NCI-H524 (cell line): Measurements from ENCODE around the gene CHN2.
A peak's percentile ranks its signal among the peaks of the same experiment; 100 is the strongest.

Source experiments
- DNase-seq, 2 experiments: peaks; one replicate each; lab custom pipeline; 2025; lab: John Stamatoyannopoulos, UW

The CHN2 gene

DNA sequence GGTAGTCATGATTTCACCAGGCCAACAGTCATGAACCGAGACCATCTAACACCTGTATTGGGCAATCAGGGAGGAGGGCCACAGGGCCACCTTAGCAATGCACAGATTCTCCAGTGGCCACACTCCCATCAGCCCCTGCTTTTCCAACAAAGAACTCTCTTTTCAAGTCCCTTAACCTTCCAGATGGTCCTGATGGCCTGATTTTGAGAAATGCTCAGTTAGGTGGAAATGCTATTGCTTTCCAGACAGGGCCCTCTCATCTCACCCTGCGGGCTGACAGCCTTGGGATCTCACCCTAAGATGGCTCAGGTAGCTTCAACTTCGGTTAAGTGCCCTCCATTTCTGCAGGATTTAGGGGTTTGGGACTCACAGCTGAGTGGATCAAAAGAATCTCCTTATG lies 237.1 kb downstream of the CHN2 start:
- DNase-seq, result no peak

DNA sequence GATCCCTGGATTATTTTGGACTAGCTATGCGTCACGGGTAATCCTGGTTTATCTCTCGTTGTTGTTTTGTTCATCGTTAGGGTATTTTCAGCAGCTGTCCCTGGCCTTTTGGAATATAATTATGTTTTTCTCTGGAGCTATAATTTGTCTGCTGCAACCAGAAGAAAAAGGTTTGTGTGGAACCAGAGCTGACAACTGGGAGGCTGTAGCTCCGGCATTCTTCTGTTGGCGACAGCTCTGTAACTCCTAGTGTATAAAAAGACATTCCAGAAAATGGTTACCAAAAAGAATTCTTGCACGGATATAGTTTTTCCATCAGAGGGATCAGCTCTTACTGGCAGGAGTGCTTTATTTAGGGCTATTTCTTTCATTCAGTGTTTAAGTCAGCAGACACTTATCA lies 238.1 kb downstream of the CHN2 start:
- DNase-seq, result no peak

DNA sequence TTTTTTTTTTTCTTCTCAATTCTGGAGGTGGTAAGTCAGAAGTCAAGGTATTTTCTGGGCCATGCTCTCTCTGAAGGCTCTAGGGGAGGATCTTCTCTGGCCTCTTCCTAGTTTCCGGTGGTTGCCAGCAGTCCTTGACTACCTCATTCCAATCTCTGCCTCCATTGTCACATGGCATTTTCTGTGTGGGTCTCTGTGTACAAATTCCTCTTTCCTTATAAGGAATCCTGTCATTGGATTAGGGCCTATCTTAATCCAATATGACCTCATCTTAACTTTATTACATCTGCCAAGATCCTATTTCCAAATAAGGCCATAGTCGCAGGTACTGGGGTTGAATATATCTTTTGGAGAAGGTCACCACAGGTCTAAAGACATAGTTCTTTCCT lies 239.8 kb downstream of the CHN2 start:
- no peak for DNase-seq

DNA sequence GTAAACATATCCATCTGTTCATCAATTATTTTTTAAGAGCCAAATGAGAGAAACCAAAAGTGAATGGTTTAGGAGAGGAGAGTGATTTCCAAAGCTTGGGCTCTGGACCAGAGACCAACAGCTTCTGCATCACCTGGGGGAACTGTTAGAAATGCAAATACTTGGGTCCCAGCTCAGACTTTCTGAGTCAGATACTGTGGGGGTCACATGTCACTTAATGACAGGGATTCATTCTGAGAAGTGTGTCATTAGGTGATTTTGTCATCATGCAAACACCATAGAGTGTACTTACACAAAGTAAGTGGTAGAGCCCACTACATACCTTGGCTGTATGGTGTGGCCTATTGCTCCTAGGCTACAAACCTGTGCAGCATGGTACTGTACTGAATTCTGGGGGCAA lies 240.6 kb downstream of the CHN2 start:
- DNase-seq, result no peak

DNA sequence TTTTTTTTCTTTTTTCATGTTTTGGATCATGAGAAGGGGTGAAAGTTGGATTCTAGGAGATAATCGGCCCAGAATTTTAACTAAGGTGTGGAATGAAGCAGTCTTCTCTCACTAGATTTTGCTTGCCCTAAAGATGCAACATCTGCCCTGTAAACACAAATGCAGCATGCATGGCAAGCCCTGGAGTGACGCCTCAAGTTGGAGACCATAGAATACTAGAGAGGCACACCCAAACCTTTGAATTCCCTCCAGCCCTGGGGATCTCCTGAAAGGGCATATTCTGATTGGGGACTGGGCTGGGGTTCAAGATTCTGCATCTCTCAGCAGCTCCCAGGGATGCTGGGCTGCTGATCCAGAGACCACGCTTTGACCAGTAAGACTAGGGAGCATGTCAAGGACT lies 241.3 kb downstream of the CHN2 start:
- DNase-seq, result no peak

DNA sequence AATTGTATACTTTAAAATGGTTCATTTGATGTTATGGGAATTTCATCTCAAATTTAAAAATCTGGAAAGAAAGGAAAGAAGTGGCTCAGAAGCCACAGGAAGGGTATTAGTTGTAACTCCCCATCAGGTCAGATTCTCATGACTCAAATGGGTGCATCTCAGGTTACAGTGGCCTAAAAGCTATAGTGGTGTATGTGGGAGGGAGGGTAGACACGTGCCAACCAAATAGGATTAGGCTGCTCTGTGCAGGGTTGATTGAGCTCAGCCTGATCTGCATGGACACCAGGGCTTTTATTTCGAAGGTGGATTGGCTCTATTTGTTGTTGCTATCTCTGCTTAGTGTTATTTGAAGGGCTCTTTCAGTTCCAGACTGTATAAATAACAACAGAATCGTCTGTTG lies 247.6 kb downstream of the CHN2 start:
- DNase-seq, result peak; percentile 80 to 89

DNA sequence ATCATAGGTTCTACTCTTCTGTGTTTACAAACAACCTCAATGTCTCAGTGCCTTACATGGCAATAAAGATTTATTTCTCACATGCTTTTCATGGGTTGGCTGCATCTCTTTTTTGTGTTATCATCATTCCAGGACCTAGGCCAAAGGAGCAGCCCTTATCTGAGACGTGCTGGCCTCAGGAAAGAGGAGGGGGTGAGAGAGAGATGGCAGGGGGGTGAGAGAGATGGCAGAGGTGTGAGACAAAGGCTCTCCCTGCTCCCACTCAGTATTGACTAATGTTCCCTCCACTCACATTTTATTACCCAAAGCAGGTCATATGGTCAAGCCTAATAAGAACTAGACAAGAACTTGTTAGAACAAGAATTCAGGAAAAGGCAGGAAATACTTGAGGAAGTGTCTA lies 249.0 kb downstream of the CHN2 start:
- DNase-seq, result no peak

DNA sequence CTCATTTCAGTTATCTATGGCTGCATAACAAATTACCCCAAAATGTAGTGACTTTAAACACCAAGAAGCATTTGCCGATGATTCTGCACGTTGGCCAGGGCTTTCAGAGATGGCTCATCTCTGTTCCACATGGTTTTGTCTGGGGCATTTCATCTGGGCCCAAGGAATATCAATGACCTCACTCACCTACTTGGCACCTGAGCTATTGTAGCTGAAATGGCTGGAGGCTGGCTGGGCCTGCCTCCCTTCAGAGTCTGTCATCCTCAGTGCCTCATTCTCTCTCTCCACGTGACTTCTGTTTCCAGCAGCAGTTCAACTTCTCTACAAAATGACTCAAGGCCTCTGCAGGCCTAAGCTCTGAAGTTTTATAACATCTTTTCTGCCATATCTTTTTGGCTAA lies 249.7 kb downstream of the CHN2 start:
- DNase-seq, result no peak

DNA sequence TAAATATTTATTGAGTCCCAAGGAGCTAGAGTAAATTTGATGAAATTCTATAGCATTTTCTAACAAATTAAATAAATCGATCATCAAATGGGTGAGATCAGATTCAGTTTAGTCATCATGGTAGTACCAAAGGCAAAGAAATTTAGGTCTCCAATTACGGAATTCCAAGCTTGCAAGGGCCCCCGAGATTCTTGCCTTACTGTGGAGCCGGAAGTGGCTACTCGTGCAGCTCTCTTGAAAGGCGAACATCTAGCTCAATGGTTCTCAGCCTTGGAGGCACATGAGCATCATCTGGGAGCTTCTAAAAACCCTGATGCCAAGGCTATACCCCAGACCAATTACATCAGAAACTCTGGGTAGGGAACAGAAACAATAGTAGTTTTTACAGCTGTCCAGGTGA lies 251.2 kb downstream of the CHN2 start:
- DNase-seq, result no peak

DNA sequence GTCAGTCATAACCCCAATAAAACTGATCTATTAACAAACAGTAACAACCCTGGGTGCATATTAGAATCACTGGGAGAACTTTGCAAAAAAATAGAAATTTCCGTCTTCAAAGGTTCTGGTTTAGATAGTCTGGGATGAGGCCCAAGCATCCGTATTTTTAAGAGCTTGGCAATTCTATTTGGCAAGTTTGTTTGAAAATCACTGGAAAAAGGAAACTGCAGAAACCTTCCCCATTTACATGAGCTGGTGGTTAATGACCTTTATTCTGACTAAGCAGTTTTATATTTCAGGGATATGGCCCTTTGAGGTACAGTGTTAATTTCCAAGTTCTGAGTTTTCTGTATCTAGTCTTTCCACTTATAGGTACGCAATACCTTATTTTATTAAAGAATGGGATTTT lies 253.3 kb downstream of the CHN2 start:
- no peak for DNase-seq

DNA sequence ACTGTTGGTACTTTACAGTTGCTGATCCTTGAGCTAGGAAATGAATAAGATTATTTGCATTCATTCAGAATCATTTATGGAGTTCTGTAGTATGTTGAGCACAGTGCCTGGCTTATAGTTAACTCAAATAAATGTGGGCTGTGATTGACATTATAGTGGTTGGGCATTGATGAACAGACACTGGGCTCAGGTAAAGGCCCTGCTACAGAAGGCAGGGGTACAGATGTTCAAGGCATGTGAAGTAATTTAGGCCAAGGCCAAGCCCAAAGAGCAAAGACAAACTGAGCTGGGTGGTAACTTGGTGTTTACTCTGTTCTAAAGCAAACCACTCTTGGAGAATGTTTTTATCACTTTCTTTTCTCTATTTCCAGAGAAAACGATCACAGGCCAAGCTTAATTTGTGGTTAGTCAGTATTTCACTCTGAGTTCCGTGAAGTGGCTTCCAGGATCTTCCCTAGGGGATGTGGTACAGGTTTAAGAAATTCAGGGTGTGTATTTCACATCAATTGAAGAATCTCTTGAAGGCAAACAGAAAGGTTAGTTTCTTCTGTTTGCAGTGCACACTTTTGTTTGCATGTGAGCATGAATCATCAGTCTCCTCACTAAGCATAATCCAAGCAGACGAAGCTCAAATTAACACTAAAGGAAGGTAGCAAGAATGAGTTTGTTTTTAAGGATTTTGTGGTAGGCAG lies 255.1 kb downstream of the CHN2 start:
- no peak for DNase-seq

DNA sequence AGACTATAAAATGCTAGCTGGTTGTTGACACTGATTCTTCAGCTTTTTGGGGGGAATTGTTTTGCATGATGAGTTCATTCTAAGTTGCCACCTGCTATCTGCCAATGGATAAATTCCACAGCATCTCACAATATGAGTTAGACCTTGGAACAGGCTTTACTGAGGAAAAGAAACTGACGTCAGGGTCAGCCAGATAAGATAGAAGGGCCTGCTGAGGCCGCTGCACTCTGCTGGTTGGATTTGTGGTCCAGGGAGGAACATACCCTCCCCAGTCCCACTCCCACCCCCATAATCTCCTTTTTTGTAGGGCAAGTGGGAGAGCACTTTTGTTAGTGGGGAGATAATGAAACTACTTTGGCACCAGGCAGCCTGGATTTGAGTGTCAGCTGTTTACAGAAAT lies 258.4 kb downstream of the CHN2 start:
- DNase-seq, result no peak

DNA sequence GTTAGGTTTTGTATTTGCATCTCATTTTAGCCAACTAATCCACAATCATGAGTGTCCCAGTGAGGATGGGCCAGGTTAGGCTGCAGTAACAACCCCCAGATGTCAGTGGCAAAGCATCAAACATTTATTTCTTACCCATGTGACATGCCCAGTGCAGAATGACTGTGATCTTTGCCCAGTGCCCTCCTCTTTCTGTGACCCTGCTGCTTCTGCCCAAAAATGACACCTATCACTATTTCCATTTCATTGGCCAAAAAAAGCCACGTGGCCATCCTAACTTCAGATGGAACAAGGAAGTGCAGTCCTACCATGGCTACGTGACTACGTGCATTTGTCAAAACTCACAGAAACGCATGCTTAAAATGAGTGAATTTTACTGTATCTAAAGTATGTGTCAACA lies 259.9 kb downstream of the CHN2 start:
- DNase-seq, result no peak

DNA sequence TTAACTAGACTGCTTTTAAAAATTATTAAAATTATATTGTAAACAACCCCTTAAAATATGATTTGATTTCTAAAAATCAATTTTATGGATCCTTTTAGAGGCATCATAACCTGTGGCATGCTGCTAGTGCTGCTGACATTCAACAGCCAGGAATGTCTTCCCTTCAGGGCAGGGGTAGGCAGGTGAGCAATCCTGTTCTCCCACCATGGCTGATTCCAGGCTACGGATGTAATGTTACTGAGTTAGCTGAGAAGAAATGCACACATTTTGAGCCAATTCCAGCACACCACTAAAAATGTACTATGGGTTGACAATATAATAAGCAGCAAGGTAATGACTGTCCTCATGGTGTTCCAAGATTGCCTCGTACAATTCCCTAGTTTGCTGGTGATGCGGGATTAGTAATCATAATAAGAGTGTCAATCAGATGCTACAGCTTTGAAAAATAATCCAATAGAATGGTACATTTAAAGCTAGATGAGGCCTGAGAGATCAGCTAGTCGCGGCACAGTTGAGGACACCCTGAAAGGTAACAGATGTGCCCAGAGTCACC lies 260.4 kb downstream of the CHN2 start:
- DNase-seq, result no peak

DNA sequence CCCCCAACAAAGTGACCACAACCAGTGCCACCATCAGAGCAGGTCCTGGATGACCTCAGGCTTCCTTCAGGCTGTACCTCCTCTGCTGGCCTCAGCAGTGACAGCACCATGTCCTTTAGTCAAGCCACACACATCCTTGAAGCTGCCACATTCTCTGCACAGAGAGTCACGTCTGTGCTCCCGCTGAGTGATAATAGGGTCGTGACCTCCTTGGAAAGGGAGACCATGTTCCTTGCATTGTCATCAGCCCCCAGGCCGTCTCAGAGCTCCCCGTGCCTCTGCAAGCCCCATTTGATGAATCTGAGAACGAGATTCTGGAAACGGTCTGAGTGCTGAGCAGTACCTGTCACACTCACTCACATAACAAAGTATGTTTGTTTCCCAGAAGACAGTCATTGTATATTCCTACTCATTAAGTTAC lies 262.6 kb downstream of the CHN2 start:
- no peak for DNase-seq

DNA sequence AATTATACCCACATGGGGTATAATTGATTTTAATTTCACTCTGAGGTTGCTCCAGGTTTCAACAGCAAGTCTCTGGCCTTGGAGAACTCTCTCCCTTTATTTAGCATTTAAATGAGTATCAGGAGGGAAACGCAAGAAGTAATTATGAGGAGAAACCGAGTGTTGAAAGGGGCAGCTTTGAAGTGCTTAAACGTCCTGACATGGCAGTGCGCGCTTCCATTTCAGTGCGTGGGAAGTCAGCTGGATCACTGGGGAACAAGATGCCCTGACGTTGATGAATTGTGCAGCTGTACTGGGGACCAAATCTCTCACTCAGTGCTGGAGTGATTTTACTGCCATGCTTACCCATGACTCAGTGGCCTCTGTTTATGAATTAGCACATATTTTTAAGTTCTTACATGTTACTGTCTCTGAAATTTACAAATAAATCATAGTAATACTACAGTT lies 263.0 kb downstream of the CHN2 start:
- DNase-seq, result no peak

DNA sequence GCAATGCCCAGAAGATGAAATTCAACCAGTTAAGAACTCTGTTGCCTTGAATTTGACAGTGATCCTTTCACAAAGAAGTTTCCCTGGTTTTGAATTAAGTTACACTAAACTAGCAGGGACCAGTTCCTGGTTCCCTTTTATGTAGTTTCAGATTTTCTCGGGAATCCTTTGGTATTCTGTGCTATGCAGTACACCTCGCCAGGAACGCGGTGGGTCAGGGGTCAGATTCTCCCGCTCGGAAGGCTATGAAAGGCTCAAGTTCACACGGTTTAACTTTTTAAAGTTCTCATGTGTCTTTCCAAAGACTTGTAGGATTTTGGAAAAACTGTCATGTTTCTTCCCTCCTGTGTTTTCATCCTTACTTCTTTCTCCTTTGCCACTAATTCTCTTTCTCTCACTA lies 264.4 kb downstream of the CHN2 start:
- no peak for DNase-seq

DNA sequence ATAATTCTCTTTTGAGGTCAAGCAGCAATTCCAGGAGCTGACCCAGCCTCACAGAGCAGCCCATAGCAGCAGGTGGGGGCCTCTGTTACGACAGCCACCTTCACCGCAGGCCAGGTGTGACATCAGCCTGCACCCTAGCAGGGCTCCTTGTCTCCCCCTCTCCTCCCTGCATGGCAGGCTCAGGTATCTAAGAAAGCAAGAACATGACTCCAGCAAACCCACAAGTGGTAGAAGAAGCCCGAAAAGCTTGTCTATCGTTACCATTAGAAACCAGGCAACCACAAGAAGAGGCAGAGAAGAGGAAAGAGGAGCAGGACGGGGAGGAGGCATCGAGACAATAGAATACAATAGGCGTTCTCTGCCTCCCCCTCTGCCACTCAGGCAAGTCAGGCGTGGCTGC lies 265.0 kb downstream of the CHN2 start:
- no peak for DNase-seq

DNA sequence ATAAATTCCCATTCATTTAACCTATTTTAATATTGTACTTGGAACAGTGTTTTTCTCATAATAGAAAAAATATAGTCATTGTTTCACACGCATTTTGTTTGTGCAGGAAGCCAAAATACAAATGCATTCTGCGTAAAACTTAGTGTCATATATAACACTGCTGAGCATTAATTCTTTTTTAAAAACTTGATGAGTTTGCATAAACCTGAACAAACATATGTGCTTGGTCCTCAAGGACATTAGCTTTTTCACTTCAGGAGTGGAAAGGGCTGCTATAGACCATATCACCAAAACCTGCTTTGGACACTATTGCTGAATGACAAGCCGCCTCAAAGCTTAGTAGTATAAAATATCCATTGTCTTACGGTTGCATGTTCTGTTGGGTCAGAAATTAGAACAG lies 267.4 kb downstream of the CHN2 start:
- no peak for DNase-seq

DNA sequence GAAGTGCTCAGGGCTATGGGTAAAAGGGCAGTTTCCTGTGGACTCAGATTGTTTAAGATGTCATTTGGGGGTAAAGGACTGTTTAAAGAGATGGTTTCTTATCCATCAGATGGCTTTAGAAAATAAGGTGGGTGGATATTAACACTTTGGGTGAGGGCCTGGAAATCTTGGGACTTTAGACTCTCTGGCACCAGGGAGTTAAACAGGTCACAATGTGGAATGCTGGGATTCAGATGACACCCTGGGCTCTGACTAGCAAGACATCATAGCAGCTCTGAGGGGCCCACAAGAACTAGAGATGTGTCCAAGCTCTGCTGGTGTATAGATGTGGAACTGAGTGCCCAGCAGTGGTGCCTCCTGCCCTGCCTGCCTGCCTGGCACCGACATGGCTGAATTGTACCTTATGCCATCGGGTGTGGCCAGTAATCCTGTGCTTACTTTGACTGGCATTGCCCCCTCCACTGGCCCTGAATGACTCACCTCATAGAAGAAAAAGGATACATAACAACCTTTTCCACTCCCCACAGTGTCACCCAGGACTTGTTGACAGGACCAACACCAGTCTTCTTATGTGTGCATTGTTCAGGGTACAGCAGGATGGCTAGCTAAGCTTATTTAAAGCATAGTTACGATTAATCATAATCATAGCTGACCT lies 269.1 kb downstream of the CHN2 start:
- DNase-seq, result no peak

DNA sequence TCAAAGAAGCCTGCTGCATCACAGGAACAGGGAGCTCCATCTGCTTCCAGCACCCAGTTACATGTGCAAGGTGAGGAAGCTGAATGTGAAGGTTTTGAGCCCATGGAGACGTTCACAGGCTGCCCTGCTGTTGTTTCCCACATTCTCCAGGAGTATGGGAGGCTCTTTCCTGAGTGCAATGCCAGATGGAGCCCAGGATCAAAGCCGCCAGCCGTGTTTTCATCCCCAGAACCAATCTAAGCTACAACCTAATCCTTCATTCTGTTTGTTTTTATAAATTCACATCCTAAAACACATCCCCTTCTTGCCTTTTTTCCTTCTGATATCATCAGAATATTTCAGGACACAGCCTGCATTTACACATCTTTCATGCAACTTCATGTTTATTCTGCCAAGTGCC lies 270.2 kb downstream of the CHN2 start:
- peak; percentile 34 to 76 for DNase-seq

DNA sequence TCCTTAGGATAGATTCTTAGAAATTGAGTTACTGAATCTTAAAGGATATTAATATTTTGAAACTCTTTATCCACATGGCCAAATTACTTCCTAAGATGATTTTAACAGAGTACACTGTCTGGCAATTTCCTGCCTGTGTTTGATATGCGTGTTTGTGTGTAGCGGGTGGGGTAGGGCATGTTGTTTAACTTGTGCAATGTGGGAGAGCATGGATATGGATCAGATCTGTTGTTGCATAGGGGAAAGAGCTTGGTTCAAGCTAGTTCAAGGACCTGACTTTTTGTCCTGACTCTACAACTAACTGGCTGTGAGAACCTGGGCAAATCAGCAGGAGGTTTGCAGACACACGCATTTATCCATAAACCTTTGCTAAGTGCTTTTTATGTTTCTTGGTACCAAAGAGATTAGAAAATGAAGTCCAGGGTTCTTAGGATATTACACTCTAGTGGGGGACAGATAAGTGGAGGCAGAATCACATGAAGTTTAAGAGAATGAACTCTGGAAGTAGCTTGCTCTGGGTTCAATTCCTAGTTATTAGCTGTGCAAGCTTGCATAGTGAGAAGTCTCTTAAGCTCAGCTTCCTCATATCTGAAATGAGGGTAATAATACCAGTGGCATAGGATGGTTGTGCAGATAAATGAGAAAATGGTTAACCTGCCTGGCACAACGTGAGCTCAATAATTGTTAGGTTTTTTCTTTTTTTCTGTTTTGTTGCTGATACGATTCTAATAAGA lies 272.8 kb downstream of the CHN2 start:
- no peak for DNase-seq

DNA sequence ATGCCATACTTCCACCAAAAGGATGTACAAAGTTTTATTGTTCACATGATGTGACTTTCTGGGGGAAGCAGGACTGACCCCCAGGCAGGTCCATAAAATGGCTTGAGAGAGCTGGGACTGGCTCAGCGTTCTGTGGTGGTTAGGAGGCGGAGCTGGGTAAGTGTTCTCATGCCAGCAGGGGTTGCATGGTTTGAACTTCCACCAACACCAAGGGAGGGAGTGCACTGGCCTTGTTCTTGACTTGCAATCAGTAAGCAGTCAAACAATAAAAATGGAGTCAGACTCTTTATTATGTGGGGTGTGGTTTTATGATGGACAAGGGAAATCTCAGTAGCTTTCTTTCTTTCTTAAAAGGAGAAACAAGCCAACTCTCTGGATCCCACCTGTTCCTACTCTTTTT lies 273.6 kb downstream of the CHN2 start:
- DNase-seq, result no peak
